ENCODE results near the gene HDAC4.

The HDAC4 gene

DNA sequence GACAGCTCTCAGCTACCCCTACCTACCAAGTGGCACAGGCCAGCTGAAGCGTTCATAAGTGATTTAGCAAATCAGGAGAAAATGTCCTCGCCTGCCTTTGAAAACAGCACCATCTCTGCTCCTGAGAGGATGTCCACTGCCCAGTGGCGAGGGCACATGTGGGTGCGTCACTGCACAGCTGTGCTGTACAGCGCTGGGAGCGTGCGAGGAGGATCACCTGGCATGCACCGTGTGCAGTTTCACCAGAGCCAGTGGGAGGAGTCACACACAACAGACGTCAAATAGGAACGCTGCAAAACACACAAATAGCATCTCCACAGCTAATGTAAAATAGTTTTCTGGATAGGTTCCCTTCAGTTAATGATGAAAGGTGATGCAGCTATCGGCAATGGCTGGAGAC lies 154.1 kb downstream of the HDAC4 start:
- DNase-seq = no peak

DNA sequence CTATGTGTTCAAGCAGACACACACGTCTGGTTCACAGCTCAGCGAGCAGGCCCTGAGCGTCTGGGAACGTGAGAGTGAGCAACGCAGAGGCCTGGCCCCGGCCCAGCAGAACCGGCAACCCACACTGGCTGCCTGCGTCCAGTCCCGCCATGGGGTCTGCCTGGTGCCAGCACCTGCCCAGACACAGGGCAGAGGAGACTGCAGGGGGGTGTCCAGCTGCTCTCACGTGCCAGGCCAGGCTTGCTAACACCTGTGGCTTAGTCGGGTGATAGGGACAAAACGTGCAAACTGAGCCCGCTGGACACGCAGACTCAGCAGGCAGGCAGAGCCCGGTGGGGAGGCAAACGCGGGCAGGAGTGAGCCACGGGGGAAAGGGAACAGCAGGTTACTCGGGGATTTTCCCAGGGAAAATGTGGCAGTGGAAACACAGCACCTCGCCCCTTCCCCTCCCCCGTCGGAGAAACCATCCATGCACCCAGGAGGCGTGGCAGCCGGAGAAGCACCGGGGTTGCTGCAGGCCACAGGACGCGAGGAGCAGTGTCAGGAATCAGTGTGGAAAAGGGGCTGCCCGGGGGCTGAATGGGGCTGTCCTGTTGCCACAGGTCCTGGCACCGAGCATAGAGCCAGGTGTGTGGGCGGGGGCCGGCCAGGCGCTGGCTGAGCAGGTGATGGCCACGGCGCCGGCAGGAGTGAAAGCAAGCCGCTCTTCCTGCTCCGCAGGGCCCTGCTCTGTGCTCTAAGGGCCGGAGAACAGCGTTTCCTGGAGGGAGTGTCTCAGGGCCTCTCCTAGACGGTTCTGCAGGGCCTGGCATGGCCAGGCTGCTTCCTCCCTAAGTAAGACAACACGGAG lies 154.7 kb downstream of the HDAC4 start:
- no peak for DNase-seq

DNA sequence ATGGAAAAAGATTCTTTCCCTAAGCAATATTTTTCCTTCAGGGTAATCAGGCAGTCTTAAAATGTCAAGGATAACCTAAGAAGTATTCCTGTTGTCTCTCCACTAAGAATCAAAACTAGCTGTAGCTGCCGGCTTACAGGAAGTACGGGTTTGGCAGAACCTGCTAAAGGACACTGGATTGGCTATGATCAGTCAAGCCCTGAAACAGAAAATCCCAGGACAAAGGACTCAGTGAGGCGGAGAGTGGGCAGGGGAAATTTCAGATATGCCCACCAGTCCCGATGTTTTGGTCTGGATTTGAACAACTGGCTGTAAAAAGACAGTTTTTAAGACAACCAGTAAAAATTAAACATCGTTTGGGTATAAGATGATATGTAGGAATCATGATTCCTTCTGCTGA lies 155.7 kb downstream of the HDAC4 start:
- DNase-seq = no peak

DNA sequence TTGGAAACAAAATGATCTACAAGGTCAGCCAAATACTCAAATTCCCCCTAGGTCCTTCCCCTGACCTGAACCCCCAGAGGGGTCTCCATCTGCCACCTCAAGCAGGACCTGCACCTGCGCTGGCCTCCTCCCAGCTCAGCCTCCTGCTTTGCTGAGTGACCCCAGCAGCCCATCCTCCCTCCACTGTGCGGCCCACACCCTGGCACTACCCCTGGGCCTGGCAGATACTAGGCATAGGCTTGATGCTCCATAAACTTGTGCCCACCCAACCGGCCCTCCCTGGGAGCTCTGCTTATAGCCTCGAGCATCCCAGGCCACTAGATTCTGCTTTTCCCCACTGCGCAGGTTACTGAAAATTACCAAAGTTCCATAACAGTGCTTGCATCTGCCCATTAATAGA lies 156.2 kb downstream of the HDAC4 start:
- no peak for DNase-seq

DNA sequence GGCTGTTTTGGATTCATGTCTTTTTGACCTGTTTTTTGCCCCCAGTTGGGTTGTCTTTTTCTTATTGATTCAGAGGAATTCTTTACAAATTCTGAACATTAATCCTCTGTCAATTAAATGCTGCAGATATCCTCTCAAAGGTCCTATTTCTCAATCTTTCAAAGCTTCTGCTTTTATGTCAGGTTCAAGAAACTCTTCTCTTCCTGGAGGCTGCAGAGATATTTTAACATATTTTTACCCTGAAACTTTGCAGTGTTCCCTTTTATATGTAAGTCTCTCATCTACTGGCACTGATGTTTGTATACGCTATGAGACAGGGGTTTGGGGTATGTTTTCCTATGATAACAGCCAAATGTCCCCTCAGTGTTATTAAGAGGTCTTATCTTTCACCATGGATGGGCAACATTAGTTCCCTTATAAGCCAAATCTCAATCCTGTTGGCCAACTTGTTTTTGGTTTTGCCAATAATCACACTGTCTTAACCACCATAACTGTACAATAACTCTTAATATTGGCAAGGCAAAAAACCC lies 159.3 kb downstream of the HDAC4 start:
- no peak for DNase-seq

DNA sequence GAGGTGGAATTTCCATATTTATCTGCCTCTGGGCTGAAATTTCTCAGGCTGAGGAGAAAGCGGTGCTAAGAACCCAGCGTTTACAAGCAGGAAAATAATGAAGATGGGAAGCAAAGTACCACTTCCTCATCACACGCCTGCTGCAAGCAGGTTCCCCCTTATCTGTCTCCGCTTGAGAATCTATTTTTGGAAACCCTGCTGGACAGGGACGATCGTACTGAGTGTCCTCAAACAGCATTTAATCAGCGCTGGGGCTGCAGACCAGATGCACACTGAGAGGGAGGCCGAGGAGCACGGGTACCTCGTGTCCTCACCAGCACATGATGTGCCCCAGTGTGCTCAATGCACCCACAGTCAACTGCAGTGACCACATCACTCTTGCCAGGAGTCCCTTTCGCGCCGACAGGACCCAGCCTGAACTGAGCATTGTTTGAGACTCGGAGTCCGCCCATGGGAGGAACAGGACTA lies 160.4 kb downstream of the HDAC4 start:
- no peak for DNase-seq

DNA sequence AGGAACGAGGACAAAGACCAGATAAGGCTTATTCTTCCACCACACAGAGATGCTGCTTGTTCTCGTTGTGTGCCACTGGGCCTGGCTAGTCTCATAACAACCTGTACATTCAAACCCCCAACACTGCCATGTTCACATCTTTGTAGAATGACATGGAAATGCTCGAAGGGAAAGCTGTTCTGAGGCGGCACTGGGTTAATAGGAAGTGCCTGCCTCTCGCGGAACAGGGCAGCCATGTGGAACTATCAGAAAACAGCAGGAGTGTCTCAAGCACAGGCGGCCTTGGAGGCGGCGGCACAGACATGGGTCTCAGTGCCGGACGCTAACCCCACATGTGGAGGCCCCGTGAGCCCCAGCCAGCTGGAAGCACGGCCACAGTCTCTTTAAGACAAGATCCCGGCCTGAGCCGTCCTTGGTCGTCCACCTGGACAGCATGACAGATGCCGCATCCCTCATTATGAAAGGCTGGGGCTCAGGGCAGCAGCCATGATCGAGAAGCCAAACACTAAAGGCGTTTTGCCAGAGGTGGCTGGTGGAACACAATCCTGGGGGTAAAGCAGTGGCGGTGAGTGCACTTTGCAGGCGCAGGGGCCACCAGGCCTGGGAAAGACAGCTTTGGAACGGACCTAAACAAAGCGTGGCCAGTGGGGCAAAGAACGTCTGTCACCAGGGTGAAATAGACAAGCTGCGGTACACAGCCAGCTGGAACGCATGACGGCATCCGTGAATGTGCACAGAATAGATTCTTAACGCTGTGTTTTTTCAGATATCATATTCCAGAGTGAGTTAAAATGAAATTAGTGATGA lies 161.0 kb downstream of the HDAC4 start:
- DNase-seq = no peak

DNA sequence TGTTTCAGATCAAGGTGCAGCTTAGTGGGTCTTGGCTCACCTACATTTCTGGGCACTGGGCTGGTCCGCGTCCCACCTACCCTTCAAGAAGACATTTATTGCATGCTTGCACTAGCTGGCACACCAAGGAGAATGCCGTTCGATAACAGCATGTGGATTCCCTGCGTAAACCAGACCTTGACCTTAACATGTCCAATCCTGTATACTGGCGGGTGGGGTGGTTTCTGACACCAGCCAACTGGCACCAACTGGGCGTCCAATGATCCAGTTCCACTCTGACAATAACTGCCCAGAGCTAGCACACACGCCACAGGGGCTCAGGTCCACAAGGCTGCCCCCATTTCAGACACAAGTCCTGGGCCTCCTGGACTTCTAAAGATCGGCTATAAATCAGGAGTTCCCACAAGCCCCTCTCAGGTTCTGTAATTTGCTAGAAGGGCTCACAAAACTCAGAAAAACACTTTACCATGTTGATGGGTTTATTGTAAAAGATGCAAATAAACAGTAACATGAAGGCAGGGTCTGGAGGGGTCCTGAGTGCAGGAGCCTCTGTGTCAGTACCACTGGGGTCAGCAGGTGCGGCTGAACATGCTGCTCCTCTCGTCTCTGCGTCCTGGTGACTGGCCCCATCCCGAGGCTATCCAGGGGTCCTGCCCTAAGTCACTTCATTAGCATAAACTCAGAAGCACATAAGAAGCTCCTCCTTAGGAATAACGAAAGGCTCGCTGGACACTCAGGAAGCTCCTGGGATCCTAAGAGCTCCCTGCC lies 161.8 kb downstream of the HDAC4 start:
- DNase-seq = no peak

DNA sequence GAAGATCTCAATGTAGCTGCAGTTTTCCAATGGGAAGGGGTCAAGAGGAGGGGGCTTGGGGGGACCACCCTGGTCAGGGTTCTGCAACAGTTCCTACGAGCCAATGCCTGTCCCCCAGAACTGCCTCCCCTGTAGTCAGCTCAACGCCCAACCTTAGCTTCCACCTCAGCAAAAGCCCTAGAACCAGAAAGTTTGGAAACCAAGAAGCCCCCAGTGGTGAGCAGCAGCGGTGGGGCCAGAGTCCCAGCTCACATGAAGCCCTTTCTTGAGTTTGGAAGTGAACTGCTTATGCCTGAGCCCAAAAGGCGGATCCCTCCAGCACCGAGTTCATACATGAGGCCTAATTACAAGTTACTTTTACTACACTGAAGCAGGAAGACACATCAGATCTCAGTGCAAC lies 162.4 kb downstream of the HDAC4 start:
- DNase-seq = no peak

DNA sequence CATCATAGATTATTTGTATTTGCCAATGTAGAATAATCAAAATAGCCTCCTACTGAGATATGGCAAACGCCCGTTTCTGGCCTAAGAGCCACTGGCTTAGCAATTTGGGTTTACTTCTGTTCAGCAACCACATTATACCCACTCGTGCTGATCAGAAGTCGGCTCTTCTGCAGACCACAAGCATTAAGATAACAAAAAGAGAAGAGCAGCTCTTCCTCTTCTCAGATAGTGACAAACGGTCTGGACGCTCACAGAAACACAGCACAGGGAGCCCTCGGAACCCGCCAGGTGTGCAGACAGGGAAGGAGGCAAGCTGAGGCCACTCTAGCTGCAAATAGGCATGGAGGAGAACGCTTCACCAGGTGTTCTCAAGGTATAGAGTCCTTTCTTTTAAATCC lies 164.0 kb downstream of the HDAC4 start:
- DNase-seq = no peak

DNA sequence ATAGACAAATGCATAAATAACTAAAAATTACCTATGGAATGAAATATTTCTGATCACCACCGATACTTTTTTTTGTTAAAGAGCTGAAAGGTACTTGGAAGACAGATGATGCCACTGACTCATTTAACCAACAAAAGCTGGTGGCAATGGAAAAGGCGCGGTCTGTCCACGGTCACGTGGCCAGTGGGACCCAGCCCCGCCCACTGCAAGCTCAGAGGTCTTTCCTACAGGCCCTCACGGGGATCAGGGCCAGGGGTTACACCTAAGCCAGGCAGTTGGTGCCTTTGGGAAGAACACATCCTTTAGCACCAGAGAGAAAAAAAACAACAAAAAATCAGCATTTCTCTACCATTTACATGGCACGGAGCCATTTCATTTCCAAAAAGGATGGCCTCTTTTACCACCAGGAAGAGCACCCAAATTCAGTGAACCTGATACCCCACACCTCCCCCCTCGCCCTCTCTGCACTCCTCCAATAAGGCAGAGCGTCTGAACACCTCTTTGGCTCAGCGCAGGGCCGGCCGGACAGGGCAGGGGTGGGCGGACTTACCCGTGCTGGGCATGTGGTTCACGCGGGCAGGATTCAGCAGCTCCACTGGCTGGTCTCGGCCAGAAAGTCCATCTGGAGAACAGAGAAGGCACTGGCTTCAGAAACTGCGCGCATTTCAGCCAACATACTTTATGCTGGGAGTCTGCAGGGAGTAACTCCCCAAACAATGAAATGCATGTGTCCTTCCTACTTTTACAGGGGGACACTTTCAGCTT lies 164.6 kb downstream of the HDAC4 start:
- DNase-seq = no peak

DNA sequence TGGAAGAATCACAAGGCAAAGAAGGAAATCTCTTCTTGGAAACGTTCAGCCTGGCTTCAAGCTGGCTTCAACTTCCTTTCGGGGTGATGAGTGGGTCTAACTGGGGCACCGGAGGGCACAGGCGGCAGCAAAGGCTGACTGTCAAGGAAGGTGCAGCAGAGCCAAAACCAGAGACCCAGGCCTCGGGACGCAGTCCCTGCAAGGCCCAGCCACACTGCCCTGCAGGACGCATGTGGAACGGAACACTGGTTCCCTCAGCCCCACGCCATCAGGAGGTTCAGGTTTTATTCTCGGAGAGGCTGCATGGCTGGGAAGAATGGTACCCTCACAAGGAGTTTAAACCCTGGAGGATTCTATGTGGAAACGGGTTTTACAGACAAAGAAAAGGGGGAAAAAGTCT lies 165.5 kb downstream of the HDAC4 start:
- no peak for DNase-seq

DNA sequence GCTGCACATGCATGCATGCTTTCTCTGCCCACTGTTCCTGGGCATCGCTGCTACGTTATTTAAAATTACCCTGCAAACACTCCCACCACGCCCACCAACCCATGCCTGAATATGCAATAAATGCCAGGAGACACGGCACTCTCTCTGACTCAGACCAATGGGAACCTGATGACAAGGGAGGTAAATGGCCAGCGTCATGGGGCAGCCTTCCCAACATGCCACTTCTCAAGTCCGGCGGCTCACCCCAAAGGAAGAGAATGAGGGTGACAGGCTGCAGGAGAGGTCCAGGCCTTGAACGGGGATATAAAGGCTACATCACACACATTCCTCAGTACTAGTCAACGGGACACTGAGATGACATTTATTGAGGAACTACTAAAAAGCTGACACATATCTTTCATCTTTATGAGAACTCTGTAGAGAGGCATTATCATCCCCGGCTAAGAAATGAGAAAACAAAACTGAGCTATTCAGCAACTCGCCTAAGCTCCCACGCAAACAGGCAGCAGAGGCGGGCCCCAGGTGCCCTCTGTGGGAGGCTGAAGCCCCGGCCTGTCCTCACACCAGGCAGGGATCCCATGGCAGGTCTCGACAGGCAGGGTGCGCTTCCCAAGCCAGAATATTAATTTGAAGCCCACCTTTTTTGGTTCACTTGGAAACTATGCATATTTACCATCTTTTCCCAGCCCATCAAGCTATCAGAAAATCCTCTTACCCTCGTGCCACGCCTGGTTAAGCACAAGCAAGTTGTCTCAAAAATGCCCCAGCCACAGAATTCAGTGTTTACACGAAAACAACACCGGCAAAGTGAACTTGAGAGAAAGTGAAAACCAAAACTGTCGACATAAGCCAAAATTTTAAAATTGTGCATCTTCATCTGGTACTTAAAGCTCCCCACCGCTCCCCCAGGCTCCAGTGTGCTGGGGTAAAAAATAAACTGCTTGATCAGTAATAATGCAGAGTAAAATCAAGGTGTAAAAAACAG lies 166.3 kb downstream of the HDAC4 start:
- DNase-seq = peak; percentile 28

DNA sequence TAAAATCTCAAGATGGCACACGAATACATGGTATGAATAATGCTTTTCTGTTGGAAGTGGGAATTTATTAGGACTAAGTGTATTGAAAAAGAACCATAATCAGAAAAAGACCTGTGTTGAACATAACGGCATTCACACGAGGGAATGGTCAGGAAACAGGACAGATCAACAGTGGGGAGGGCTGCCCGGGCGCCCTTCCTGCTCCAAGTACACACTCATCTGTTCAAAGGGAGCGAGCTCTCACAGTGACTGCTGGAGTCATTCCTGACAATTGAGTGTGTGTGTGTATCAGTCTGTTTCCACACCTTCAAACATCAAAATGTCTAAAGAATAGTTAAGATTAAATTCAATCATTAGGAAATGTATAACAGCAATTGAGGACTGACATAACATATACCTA lies 167.2 kb downstream of the HDAC4 start:
- no peak for DNase-seq

DNA sequence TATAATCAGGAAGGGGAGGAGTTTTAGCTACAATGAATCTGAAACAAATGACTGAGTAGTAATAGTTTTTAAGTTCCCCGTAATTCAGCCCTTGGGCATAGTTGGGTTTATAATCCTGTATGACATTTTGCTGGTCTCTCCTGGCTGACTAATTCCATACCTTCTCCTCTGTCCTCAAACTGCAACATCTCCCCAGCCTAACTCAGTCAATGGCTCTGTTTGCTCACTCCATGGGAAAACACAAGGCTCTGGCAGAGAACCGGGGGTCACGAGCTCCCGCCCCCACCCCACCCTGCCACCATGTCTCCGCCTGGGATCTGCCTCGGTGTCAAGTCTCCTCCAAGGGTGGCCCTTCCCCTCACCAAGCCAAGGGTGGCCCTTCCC lies 168.6 kb downstream of the HDAC4 start:
- no peak for DNase-seq

DNA sequence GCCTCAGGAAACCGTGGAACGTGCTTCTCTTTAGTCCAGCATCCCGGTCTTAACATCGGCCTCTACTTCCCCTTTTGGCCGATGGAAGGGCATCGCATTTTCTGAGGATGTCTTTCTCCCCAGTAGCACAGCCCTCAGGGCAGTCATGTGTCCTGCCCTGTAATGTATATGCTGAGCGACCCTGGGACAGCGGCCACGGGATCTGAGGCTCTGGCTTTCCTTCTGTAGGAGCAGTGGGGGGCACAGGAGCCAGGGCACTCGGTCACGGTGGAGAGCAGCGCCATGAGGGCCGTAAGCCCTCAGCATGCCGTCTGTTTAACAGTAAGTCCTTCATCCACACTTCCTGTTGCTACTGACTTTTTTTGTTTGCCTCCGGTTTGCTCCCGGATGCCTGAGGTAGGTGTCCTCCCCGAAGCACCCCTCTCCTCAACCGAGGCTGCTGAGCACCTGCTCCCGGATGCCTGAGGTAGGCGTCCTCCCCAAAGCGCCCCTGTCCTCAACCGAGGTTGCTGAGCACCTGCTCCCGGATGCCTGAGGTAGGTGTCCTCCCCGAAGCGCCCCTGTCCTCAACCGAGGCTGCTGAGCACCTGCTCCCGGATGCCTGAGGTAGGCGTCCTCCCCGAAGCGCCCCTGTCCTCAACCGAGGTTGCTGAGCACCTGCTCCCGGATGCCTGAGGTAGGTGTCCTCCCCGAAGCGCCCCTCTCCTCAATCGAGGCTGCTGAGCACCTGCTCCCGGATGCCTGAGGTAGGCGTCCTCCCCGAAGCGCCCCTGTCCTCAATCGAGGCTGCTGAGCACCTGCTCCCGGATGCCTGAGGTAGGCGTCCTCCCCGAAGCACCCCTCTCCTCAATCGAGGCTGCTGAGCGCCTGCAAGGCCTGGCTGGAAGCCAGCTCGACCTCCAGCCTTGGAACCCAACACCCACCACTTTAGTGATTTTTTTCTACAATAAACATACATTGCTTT lies 169.3 kb downstream of the HDAC4 start:
- no peak for DNase-seq

DNA sequence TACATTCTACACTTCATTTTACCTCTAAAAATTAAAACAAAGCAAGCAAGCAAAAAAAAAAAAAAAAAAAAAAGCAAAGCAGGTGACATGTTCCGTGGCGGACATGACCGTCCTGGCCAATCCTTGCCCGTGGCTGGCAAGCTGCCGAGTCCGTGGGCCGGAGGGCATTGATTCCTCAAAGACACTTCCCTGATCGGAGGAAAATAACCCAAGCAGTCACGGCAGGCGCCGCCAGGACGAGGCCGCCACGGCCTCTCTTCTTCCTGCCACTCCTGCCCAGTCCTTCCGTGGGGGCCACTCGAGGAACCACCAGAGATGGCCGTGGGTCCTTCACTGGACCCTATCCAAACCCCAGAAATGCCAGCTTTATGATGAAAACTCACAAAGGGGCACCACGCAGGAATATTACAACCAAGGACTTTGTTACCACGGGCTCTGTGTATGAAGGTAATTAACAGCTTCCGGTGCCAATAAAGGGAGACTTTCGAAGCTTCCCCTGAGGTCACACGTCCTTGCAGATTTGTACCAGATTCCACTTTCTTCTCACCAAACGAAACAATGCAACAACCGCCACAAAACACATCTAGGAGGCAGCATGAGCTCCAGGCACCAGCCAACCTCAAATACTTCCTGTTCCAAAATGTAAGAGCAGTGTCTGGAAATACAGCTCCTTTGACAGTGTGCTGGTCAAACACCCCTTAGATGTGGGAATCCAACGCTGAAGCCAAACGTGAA lies 170.3 kb downstream of the HDAC4 start:
- DNase-seq = no peak

DNA sequence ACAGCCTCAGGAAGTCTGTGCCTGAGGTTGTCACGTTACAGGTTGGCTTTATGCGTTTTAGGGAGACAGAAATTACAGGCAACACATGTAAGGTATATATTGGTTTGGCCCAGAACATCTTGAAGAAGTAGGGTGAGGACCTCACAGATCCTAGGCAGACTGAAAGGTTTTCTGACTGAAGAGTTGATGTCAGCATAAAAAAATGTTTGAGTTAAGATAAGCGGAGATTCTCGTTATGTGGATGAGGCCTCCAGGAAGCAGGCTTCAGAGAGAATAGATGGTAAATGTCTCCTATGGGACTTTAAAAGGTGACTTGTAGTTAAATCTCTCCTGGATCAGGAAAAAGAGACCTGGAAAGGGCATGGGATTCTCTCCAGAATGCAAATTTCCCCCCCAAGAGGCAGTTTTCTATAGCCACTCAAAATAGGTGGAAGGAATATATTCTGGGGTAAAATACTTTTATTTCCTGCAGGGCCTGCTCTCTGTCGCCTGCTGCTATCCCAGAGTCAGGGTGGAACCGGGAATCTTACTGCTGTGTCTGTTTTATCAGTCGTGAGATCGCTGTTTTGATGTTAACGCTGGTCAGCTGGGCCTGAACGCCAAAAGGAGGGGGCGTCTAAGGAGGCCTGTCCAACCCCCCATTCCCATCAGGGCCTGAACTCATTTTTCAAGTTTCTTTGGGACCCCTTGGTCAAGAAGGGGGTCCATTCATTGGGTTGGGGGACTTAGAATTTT lies 171.1 kb downstream of the HDAC4 start:
- DNase-seq = no peak
